Mononuclear cell (primary cell): Measurements from ENCODE around the gene RNU1-1. TPM values are rescaled to one million over a fixed set of nuclear protein-coding genes. Genes with fewer than 3 reads are reported as not detected.
"Not testable (repeated sequence)": the region's sequence is repeated elsewhere in the genome, so short reads cannot be mapped to it uniquely, and the experiment has no call there.

Source experiments
- H3K27me3 ChIP-seq: 2 replicates; pipeline ENCODE4 v1.6.0; 2011; ENCODE audit warnings: low read length, control low read depth; ENCODE audit not compliant: insufficient read depth
- H3K4me1 ChIP-seq: 2 replicates; pipeline ENCODE4 v1.5.1; 2011; ENCODE audit warnings: mild to moderate bottlenecking, low read length, control low read depth; ENCODE audit not compliant: insufficient read depth
- H3K4me3 ChIP-seq: 2 replicates; pipeline ENCODE4 v1.5.1; 2011; ENCODE audit warnings: mild to moderate bottlenecking, low read length, moderate library complexity
- H3K9me3 ChIP-seq: 2 replicates; pipeline ENCODE4 v1.5.1; 2011; ENCODE audit warnings: low read depth, mild to moderate bottlenecking, control low read depth, low read length
- total RNA-seq: library from RNA; depleted of rRNA; stranded (reverse); fragments of >200 nt; gene quantifications from one replicate; pipeline ENCODE4 v1.2.3, GENCODE V29; 2012

The RNU1-1 gene
- total RNA-seq, 1 donor, result under 0.01 TPM

DNA sequence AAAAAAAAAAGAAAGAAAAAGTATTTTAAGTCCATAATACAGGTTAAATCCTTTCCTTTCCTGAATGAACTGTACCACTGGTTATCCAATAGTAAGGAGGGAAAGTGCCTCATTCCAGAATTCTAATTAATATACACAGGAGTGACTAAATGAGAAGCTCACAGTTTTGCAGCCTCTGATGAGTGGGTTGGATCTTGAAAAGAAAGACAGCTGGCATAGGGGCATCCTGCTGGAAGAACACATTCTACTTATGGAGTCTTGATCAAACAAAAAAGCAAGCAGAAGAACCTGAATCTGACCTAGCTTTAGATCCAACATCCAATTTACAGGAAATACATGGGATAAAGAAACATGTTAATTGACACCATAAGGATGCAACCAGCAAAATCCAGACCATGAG is 27.1 kb downstream of the RNU1-1 start:
- not testable (repeated sequence) for H3K4me1 ChIP-seq, H3K4me3 ChIP-seq, H3K27me3 ChIP-seq, H3K9me3 ChIP-seq

DNA sequence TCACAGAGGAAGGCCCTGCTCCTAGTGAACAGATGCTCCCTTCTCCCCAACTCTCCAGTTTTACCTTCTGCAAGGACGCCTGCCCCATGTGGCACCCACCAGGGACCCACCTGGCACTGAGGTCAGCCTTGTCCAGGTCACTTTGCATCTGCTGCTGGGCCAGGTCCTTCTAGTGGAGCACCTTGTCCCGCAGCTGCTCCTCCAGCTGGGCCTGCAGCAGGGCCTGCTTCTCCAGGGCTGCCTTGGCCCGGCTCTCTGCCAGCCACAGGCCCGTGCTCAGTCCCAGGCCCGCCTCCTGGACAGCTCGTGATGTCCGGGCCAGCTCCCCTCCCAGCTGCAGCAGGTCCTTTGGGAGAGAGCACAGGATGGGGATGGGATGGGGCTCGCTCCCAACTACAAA is 27.8 kb downstream of the RNU1-1 start:
- H3K27me3 ChIP-seq, H3K4me1 ChIP-seq: not testable (repeated sequence)

DNA sequence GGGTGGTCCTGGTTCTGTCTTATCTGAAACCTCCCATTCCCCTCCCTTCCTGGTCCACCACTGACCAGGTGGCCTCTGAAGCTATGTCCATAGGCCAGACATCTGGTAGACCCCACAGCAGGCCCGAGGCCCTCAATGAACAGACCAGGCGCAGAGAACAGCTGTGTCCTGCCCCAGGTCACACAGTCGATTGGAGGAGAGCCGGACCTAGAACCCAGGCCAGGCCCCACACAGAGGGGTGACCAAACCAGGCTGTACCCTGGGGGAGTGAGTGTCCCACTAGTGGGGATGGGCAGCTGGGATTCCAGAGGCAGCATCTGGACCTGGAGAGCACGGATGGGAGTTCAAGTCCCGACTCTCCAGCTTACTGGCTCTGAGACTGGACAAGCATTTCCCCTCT is 29.2 kb downstream of the RNU1-1 start:
- H3K27me3 ChIP-seq, result no peaks in the 10 kb centered on the region
- no peaks in the 10 kb centered on the region for H3K9me3 ChIP-seq
- no peak overlapping the region for H3K4me3 ChIP-seq
- no peaks in the 10 kb centered on the region for H3K4me1 ChIP-seq

More for the DNA sequence above, 27.8 kb downstream of the RNU1-1 start:
- not testable (repeated sequence) for H3K9me3 ChIP-seq, H3K4me3 ChIP-seq

- no peaks in the 10 kb centered on the region for H3K27me3 ChIP-seq
- H3K4me1 ChIP-seq, result no peaks in the 10 kb centered on the region
- no peaks in the 10 kb centered on the region for H3K9me3 ChIP-seq
- H3K4me3 ChIP-seq, result no peak overlapping the region
Measured at GRCh38 chr1:16484501-16484835, 29.6 kb downstream of the RNU1-1 start.

DNA sequence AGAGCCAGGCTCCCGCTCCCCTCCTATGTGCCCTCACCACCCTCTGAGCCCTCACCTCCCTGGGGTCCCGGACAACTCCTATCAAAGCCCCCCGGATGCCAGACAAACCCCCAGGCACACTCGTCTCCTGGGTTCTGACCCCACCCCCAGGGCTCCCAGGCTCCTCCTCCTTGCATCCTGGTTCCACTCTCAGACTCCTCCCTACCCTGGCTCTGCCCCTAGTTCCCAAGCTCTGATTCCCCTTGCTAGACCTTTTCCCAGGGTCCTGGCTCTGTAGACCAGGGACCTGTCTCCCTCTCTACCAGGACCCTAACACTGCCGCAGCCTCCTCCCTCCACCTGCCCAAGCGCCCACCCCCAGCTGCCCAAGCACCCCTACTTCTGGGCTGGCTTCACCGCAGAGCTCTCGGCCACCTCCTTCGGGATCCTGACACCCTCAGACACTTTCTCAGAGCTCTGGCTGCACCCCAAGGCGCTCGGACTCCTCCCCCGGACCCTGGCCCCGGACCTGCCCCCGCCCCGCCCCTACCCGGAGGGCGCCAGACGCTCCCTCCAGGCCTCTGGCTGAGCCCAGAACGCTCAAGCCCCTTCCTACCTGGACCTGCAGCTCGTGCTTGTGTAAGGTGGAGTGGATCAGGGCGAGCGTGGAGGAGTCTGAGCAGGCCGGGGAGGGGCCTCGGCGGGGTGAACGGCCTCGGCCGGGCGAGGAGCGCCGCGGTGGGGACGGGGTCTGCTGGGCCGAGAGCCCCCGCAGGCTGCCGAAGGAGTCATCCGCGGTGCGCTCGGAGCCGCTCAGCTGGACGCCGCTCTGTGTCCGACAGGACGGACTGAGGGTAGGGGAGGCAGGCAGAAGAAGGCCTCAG is 30.2 kb downstream of the RNU1-1 start:
- H3K27me3 ChIP-seq, H3K4me1 ChIP-seq, H3K4me3 ChIP-seq, H3K9me3 ChIP-seq: not testable (repeated sequence)

DNA sequence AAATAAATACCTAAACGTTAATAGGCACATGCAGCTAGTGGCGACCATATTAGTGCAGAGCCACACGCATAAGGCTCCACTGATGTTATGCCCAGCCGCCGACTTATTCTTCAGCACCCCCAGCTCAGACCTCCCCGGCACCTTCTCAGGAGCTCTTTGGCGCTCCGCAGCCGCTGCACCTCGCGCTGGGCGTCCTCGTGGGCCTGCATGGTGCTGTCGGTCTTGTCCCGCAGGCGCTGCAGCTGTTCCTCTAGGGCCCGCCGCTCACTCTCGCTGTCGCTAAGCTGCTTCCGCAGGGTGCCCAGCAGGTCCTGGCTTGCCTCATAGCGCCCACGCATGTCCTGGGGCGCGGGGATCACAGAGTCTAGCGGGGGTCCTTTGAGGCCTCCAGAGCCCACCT is 30.9 kb downstream of the RNU1-1 start:
- not testable (repeated sequence) for H3K4me3 ChIP-seq, H3K9me3 ChIP-seq, H3K27me3 ChIP-seq, H3K4me1 ChIP-seq

DNA sequence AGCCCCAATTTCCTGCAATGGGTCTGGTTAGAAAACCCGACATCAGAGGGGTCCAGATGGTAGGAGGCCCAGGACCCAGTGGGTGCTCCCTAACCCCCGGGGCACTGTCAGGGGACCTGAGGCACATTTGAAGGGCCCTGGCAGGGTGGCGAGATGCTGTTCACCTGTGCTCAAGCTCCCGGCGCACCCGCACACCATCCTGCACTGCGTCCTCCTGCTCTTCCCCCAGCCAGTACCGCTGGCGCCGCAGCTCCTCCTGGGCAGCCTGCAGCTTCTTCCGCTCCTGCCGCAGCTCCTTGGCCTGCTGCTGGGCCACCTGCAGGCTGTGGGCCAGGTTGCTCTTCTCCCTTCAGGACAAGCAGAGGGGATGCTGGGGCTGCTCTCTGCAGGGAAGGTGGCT is 36.0 kb downstream of the RNU1-1 start:
- no peaks in the 10 kb centered on the region for H3K9me3 ChIP-seq
- H3K4me3 ChIP-seq, result no peak overlapping the region
- H3K4me1 ChIP-seq, result no peaks in the 10 kb centered on the region
- H3K27me3 ChIP-seq, result no peaks in the 10 kb centered on the region

DNA sequence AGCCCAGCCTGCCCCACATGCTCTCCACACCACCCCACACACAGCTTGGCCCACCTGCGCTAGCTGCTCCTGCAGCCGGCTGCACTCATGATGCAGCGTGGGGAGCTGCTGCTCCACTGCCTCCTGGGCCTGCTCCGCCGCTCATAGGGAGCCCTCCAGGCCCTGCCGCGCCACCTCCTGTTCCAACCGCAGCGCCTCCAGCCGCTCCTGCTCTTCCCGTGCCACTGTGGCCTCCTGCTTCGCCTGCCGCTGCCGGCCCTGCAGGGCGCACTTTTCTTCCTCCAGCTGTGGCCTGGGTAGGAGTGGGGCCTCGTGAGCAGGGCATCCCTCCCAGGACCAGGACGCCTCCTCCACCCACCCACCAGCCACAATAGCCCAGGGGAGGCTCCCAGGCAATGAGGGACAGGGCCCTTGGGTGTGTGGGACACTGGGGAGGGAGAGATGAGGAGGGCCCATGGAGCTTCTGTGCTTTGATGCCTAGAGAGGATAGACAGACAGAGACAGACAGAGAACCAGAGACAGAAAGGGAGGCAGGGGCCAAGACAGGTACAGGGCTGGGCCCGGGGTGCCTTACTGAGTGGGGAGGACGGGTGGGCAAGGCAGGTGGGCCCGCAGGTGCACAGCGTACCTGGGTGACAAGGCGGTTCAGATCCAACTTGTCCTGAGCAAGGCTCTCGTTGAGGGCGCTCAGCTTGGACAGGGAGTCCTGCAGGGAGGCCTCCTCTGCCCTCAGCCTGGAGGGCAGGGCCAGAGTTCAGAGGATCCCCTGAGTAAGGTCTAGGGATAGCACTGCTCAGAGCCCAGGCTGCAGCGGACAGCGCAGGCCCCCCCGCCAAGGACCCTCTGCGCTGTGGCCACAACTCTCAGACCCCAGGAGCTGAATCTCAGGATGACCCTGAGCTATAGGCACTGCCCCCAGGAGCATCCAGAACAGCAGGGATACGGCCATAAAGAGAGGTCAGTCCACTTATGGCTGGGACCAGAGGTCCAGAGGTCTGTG is 38.0 kb downstream of the RNU1-1 start:
- H3K27me3 ChIP-seq, H3K4me1 ChIP-seq, H3K9me3 ChIP-seq: not testable (repeated sequence)

GRCh38 chr1:16474891-16475290 is 39.2 kb downstream of the RNU1-1 start:
- not testable (repeated sequence) for H3K4me3 ChIP-seq, H3K4me1 ChIP-seq, H3K27me3 ChIP-seq, H3K9me3 ChIP-seq

More for the DNA sequence above, 38.0 kb downstream of the RNU1-1 start:
- not testable (repeated sequence) for H3K4me3 ChIP-seq

DNA sequence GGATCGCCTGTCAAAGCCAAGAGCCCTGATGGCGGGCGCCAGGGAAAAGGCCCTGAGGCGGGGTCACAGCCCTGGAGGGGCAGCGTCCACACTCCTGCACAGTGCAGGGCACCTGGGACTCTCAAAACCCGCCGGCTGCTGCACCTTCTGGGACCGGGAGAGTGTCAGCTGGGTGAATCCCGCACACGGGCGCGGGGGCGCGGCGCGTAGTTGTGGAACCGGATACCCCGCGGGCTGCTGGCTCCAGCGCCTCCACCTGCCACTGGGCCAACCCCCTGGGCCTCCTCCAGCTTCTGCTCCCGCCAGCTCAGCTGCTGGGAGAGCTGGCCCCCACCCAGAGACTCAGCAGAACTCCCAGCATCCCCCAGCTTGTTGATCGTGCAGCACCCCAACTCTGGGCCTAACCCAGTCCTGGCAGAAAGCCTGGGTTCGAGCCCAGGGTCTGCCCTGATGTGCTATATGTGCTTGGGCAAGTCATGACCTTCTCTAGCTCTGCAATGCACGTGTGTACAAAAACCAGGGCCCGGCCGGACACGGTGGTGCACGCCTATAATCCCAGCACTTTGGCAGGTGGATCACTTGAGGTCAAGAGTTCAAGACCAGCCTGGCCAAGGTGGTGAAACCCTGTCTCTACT is 39.8 kb downstream of the RNU1-1 start:
- H3K27me3 ChIP-seq, result no peaks in the 10 kb centered on the region
- H3K9me3 ChIP-seq, result no peaks in the 10 kb centered on the region
- no peak overlapping the region for H3K4me3 ChIP-seq
- no peaks in the 10 kb centered on the region for H3K4me1 ChIP-seq

- H3K9me3 ChIP-seq, result no peaks in the 10 kb centered on the region
Measured at GRCh38 chr1:16468558-16468957, 45.5 kb downstream of the RNU1-1 start.

GRCh38 chr1:16464917-16465625 is 49.0 kb downstream of the RNU1-1 start:
- Histone ChIP-seq H3K9me3 (no peaks in the 10 kb centered on the region), H3K4me3 (no peak overlapping the region), H3K4me1 (no peaks in the 10 kb centered on the region), H3K27me3 (no peaks in the 10 kb centered on the region)

More at GRCh38 chr1:16468558-16468957, 45.5 kb downstream of the RNU1-1 start:
- Histone ChIP-seq H3K27me3 (no peaks in the 10 kb centered on the region), H3K4me1 (no peaks in the 10 kb centered on the region), H3K4me3 (no peak overlapping the region)
